Suprapubic skin (tissue), 4 donors: ENCODE data around the gene MINK1. TPM values are rescaled to one million over a fixed set of nuclear protein-coding genes. Genes with fewer than 3 reads are reported as not detected.
"Not testable (repeated sequence)": the region's sequence is repeated elsewhere in the genome, so short reads cannot be mapped to it uniquely, and the experiment has no call there.

ENCODE experiments used
- DNase-seq, 2 donors: peaks; one replicate each; pipeline ENCODE4 v3.0.0-alpha.2; 2019; ENCODE audit warnings: low spot score in 2 of 2
- H3K27ac ChIP-seq: fragments of 200-600 bp; sonication (generic); one replicate; pipeline ENCODE4 v1.5.1; 2019
- H3K27me3 ChIP-seq: fragments of 200-600 bp; sonication (generic); one replicate; pipeline ENCODE4 v1.5.1; 2019
- H3K36me3 ChIP-seq: fragments of 200-600 bp; sonication (generic); one replicate; pipeline ENCODE4 v1.5.1; 2019
- H3K4me1 ChIP-seq: fragments of 200-600 bp; sonication (generic); one replicate; pipeline ENCODE4 v1.5.1; 2019
- H3K4me3 ChIP-seq: fragments of 200-600 bp; sonication (generic); one replicate; pipeline ENCODE4 v1.5.1; 2019; ENCODE audit warnings: mild to moderate bottlenecking
- H3K9me3 ChIP-seq: fragments of 200-600 bp; sonication (generic); one replicate; pipeline ENCODE4 v1.5.1; 2019
- CTCF ChIP-seq, 2 donors: fragments of 200-600 bp in 1 of 2; fragments of 450-650 bp in 1 of 2; sonication (generic) in 1 of 2; IDR thresholded peaks; one replicate each; pipeline ENCODE4 v1.5.1; 2016 to 2019; ENCODE audit warnings: antibody characterized with exemption in 2 of 2, mild to moderate bottlenecking in 1 of 2, moderate library complexity in 1 of 2
- EP300 ChIP-seq: sonication (generic); formaldehyde crosslinking; IDR thresholded peaks from one replicate; pipeline ENCODE4 v1.6.1; 2017; ENCODE audit warnings: antibody characterized with exemption
- POLR2A ChIP-seq, 2 donors: fragments of 450-650 bp; IDR thresholded peaks; one replicate each; pipeline ENCODE4 v1.6.1; 2017; ENCODE audit warnings: antibody characterized with exemption in 2 of 2, mild to moderate bottlenecking in 2 of 2, moderate library complexity in 2 of 2
- POLR2AphosphoS5 ChIP-seq, 3 donors: sonication (generic); formaldehyde crosslinking; IDR thresholded peaks; one replicate each; pipeline ENCODE4 v1.6.1; 2017; ENCODE audit warnings: antibody characterized with exemption in 3 of 3
- WGBS: methylation state at CpG from one replicate; pipeline ENCODE4 v1.1.5; 2018; 5-methylcytosine and 5-hydroxymethylcytosine counted together
- total RNA-seq, 4 donors: library from RNA; depleted of rRNA; stranded (reverse); fragments of >200 nt; gene quantifications; one replicate each; pipeline ENCODE4 v1.1.0, GENCODE V29; 2016

The MINK1 gene
- total RNA-seq, 4 donors from 2014 or later: 141 to 352 (median 169) TPM

DNA sequence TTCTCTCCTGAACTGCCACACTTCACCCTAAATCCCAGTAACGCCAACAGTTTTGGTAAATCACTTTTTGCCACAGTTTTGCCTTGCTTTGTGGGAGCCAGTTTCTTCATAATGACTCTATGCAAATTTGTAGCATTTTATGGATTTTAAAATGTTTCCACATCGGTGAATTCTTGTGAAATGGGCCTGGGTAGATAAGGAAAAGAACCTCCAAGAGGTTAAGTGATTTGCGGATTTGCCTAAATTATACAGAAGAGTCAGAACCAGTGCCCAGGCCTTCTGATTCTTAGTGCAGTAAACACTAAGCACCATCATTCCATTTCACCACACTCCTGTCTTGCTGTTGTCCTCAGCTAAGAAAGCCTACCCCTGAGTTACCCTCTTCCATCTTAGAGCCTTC lies 17.9 kb downstream of the MINK1 start:
- Histone ChIP-seq H3K27ac (peak overlapping the region; percentile 81), H3K9me3 (no peaks in the 10 kb centered on the region), H3K27me3 (no peaks in the 10 kb centered on the region), H3K4me3 (no peak overlapping the region), H3K36me3 (no peaks in the 10 kb centered on the region), H3K4me1 (peaks cover 82% of the 10 kb centered on the region)
- TF ChIP-seq EP300 (no peak), POLR2A (IDR thresholded peaks at IDR 0.05) (no peak), POLR2AphosphoS5 (IDR thresholded peaks at IDR 0.05) (no peak), CTCF (IDR thresholded peaks at IDR 0.05) (no peak)
- WGBS: 70% methylated on average over 3 of the region's 3 CpGs
- no peak for DNase-seq

DNA sequence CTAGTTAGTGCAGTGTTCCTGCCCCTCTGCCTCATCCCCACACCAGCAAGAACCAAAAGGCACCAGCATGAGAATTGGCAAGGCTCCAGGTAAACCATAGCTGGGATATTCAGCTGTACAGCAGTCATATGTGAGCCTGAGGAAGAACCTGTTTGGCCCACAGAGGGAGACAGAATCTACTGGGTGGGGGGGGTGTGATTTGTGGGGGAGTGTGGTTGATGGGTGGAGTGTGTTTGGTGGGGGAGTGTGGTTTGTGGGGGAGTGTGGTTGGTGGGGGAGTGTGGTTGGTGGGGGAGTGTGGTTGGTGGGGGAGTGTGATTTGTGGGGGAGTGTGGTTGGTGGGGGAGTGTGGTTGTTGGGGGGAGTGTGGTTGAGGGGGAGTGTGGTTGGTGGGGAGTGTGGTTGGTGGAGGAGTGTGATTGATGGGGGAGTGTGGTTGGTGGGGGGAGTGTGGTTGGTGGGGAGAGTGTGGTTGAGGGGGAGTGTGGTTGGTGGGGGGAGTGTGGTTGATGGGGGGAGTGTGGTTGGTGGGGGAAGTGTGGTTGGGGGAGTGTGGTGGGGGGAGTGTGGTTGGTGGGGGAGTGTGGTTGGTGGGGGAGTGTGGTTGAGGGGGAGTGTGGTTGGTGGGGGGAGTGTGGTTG lies 19.5 kb downstream of the MINK1 start:
- H3K9me3 ChIP-seq: no peaks in the 10 kb centered on the region
- no peak overlapping the region for H3K4me3 ChIP-seq
- no peaks in the 10 kb centered on the region for H3K27me3 ChIP-seq
- peaks cover 83% of the 10 kb centered on the region for H3K4me1 ChIP-seq
- no peak for TF ChIP-seq POLR2AphosphoS5 (IDR thresholded peaks at IDR 0.05)
- no peak for TF ChIP-seq EP300
- TF ChIP-seq POLR2A (IDR thresholded peaks at IDR 0.05): no peak
- H3K27ac ChIP-seq: no peak overlapping the region
- DNase-seq: no peak
- no peaks in the 10 kb centered on the region for H3K36me3 ChIP-seq

DNA sequence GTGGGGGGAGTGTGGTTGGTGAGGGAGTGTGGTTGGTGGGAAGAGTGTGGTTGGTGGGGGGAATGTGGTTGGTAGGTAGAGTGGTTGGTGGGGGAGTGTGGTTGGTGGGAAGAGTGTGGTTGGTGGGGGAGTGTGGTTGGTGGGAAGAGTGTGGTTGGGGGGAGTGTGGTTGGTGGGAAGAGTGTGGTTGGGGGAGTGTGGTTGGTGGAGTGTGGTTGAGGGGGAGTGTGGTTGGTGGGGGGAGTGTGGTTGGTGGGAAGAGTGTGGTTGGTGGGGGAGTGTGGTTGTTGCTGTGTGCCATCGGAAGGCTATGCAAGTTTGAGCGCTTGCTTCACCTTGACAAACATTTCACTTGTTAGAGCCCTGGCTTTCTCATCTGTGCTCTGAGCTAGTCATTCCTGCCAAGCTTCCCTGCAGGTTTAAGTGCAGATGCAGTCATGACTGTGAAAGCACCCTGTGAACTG lies 20.1 kb downstream of the MINK1 start:
- TF ChIP-seq POLR2AphosphoS5 (IDR thresholded peaks at IDR 0.05) (no peak), EP300 (no peak), POLR2A (IDR thresholded peaks at IDR 0.05) (no peak), CTCF (IDR thresholded peaks at IDR 0.05) (no peak)
- WGBS: 32% methylated on average over 2 of the region's 2 CpGs
- no peak for DNase-seq
- Histone ChIP-seq H3K4me3 (no peak overlapping the region), H3K36me3 (no peaks in the 10 kb centered on the region), H3K9me3 (no peaks in the 10 kb centered on the region), H3K4me1 (peaks cover 83% of the 10 kb centered on the region), H3K27ac (peak overlapping the region; percentile 85), H3K27me3 (no peaks in the 10 kb centered on the region)

DNA sequence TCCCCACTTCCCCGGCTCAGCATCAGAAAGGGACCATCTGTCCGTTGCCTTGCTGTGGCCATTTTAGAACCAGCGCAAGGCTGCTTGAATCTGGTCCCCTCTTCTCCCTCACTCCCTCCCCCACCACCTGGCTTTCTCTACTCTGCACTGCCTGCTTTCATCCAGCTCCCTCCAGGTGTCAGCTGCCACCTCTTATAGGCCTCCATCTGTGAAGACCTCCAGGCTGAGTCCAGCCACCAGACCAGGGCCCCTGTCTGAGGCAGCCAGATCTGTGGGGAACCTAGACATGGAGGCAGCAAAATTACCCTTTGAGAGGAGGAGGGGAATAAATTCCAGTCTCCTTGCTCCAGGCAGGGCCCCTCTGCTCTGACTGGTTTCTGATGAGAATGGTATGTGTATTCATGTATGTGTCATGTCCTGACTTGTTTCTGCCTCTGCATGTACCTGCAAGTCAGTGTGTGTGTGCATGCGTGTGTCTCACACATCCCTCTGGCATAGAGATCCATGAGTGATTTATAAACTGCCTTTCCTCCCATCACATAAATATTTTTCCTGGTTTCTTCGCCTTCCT lies 21.1 kb downstream of the MINK1 start:
- no peaks in the 10 kb centered on the region for H3K27me3 ChIP-seq
- H3K9me3 ChIP-seq: no peaks in the 10 kb centered on the region
- 64% methylated on average over 5 of the region's 5 CpGs for WGBS
- TF ChIP-seq POLR2AphosphoS5 (IDR thresholded peaks at IDR 0.05) (peak in 2 of 3 donors; percentile 50 to 81), POLR2A (IDR thresholded peaks at IDR 0.05) (no peak)
- H3K4me1 ChIP-seq: peaks cover 85% of the 10 kb centered on the region
- no peak for DNase-seq
- peak overlapping the region; percentile 85 for H3K27ac ChIP-seq
- H3K36me3 ChIP-seq: no peaks in the 10 kb centered on the region
- H3K4me3 ChIP-seq: no peak overlapping the region

DNA sequence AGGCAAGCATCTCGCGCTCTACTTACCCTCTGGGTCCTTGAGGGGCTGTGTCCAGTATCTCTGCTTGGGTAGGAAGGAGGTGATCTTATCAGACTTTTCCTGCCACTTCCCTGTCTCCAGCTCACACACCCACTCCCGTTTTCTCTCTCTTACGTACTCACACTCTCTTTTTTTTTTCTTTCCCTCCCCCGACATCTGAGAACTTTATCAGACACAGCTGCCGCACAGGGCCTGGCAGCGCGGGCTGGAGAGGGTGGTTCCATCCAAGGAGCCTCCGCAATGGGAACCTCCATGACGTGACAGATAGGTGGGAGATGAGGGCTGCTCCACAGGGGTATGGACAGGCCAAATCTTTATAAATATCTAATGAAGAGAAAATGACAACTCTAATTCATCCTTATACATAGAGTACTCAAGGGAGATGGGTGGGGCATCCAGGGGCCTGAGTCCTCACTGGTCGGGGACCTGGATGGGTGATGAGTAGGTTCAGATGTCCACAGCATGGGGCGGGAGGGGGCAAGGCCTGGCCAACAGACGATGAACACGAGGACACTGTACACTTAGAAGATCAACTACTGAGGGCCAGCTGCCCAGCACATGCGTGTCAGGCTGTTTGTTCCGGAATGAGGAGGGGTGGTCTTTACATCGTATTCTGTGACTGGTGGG lies 23.3 kb downstream of the MINK1 start:
- peaks cover 84% of the 10 kb centered on the region for H3K4me1 ChIP-seq
- H3K27ac ChIP-seq: peak overlapping the region; percentile 24
- H3K4me3 ChIP-seq: no peak overlapping the region
- DNase-seq: no peak
- WGBS: 63% methylated on average over 17 of the region's 17 CpGs
- no peak for TF ChIP-seq POLR2AphosphoS5 (IDR thresholded peaks at IDR 0.05)
- no peak for TF ChIP-seq CTCF (IDR thresholded peaks at IDR 0.05)
- TF ChIP-seq POLR2A (IDR thresholded peaks at IDR 0.05): no peak
- no peak for TF ChIP-seq EP300
- peaks cover 2% of the 10 kb centered on the region for H3K36me3 ChIP-seq
- H3K27me3 ChIP-seq: no peaks in the 10 kb centered on the region
- H3K9me3 ChIP-seq: no peaks in the 10 kb centered on the region

GRCh38 chr17:4856937-4857314 lies 23.8 kb downstream of the MINK1 start:
- Histone ChIP-seq H3K27me3 (no peaks in the 10 kb centered on the region), H3K9me3 (no peaks in the 10 kb centered on the region), H3K27ac (peak overlapping the region; percentile 24), H3K4me1 (peaks cover 80% of the 10 kb centered on the region), H3K36me3 (peaks cover 2% of the 10 kb centered on the region), H3K4me3 (no peak overlapping the region)
- 92% methylated on average over 7 of the region's 7 CpGs for WGBS
- no peak for TF ChIP-seq CTCF (IDR thresholded peaks at IDR 0.05)
- no peak for TF ChIP-seq EP300
- no peak for TF ChIP-seq POLR2AphosphoS5 (IDR thresholded peaks at IDR 0.05)
- TF ChIP-seq POLR2A (IDR thresholded peaks at IDR 0.05): no peak
- no peak for DNase-seq

- not testable (repeated sequence) for H3K36me3 ChIP-seq, H3K4me3 ChIP-seq, DNase-seq, H3K27me3 ChIP-seq, H3K9me3 ChIP-seq
- WGBS: 40% methylated on average over 7 of the region's 7 CpGs
- Histone ChIP-seq H3K4me1 (peaks cover 76% of the 10 kb centered on the region), H3K27ac (peak overlapping the region; percentile 72)
These were observed 24.2 kb downstream of the MINK1 start for GRCh38 chr17:4857347-4857746.
